H9 (cell line): ENCODE data around the gene ZBTB47. TPM values are rescaled to one million over a fixed set of nuclear protein-coding genes. Genes with fewer than 3 reads are reported as not detected.

Source experiments
- DNase-seq: peaks from one replicate; pipeline ENCODE4 v3.0.0-alpha.2; 2017
- H2AFZ ChIP-seq: one replicate; pipeline ENCODE4 v1.6.1; 2013; ENCODE audit warnings: mild to moderate bottlenecking, low read length, control low read depth, moderate library complexity
- H2AK5ac ChIP-seq: 2 replicates; pipeline ENCODE4 v1.6.1; 2013; ENCODE audit warnings: low read length, control low read depth, mixed read lengths; ENCODE audit not compliant: insufficient read length
- H2BK120ac ChIP-seq: one replicate; pipeline ENCODE4 v1.6.1; 2013; ENCODE audit warnings: low read depth, mild to moderate bottlenecking, low read length, control low read depth, inconsistent platforms; ENCODE audit not compliant: poor library complexity, severe bottlenecking
- H2BK12ac ChIP-seq: 2 replicates; pipeline ENCODE4 v1.6.1; 2013; ENCODE audit warnings: low read length, control low read depth, mixed read lengths, low read depth; ENCODE audit not compliant: insufficient read length
- H2BK15ac ChIP-seq: 2 replicates; pipeline ENCODE4 v1.6.1; 2013; ENCODE audit warnings: low read depth, low read length, control low read depth
- H2BK20ac ChIP-seq: one replicate; pipeline ENCODE4 v1.6.1; 2013; ENCODE audit warnings: low read depth, mild to moderate bottlenecking, low read length, control low read depth, inconsistent platforms; ENCODE audit not compliant: poor library complexity, severe bottlenecking
- H2BK5ac ChIP-seq: 2 replicates; pipeline ENCODE4 v1.6.1; 2013; ENCODE audit warnings: low read length, control low read depth, mixed read lengths; ENCODE audit not compliant: insufficient read length
- H3K14ac ChIP-seq: 2 replicates; pipeline ENCODE4 v1.6.1; 2013; ENCODE audit warnings: low read length, control low read depth; ENCODE audit not compliant: insufficient read depth
- H3K18ac ChIP-seq: 2 replicates; pipeline ENCODE4 v1.6.1; 2013; ENCODE audit warnings: low read depth, mild to moderate bottlenecking, mixed read lengths, low read length, control low read depth; ENCODE audit not compliant: insufficient read length
- H3K23ac ChIP-seq: 2 replicates; pipeline ENCODE4 v1.6.1; 2013; ENCODE audit warnings: low read length, control low read depth, mixed read lengths, low read depth; ENCODE audit not compliant: insufficient read length
- H3K23me2 ChIP-seq: 2 replicates; pipeline ENCODE4 v1.6.1; 2013; ENCODE audit warnings: low read depth, mild to moderate bottlenecking, mixed read lengths, low read length, control low read depth; ENCODE audit not compliant: insufficient read length, poor library complexity, severe bottlenecking
- H3K27ac ChIP-seq: 2 replicates; pipeline ENCODE4 v1.5.1; 2013; ENCODE audit warnings: low read length, control low read depth, mixed read lengths, low read depth; ENCODE audit not compliant: insufficient read length
- H3K27me3 ChIP-seq: 2 replicates; pipeline ENCODE4 v1.6.1; 2013; ENCODE audit warnings: low read length, control low read depth, inconsistent platforms; ENCODE audit not compliant: insufficient read depth
- H3K4ac ChIP-seq: 2 replicates; pipeline ENCODE4 v1.6.1; 2013; ENCODE audit warnings: low read depth, mild to moderate bottlenecking, control low read depth, inconsistent platforms, low read length, moderate library complexity
- H3K4me1 ChIP-seq: 2 replicates; pipeline ENCODE4 v1.6.1; 2013; ENCODE audit warnings: low read length, control low read depth, inconsistent platforms; ENCODE audit not compliant: insufficient read depth
- H3K4me2 ChIP-seq: 2 replicates; pipeline ENCODE4 v1.6.1; 2013; ENCODE audit warnings: low read length, control low read depth, mixed read lengths; ENCODE audit not compliant: insufficient read length, insufficient read depth
- H3K56ac ChIP-seq: 2 replicates; pipeline ENCODE4 v1.6.1; 2013; ENCODE audit warnings: low read depth, mild to moderate bottlenecking, mixed read lengths, low read length, control low read depth; ENCODE audit not compliant: insufficient read length
- H3K79me1 ChIP-seq: 2 replicates; pipeline ENCODE4 v1.6.1; 2013; ENCODE audit warnings: low read depth, mild to moderate bottlenecking, moderate library complexity, low read length, control low read depth, inconsistent platforms; ENCODE audit not compliant: insufficient read depth, poor library complexity, severe bottlenecking
- H3K79me2 ChIP-seq: 2 replicates; pipeline ENCODE4 v1.6.1; 2013; ENCODE audit warnings: low read length, control low read depth, inconsistent platforms; ENCODE audit not compliant: insufficient read depth
- H3K9ac ChIP-seq: 2 replicates; pipeline ENCODE4 v1.6.1; 2013; ENCODE audit warnings: low read length, control low read depth, mixed read lengths; ENCODE audit not compliant: insufficient read length; ENCODE audit errors: extremely low read depth
- H3K9me3 ChIP-seq: one replicate; pipeline ENCODE4 v1.6.1; 2013; ENCODE audit warnings: low read depth, low read length, inconsistent platforms; ENCODE audit not compliant: control insufficient read depth
- H3T11ph ChIP-seq: one replicate; pipeline ENCODE4 v1.6.1; 2013; ENCODE audit warnings: mild to moderate bottlenecking, low read length, control low read depth, inconsistent platforms
- H4K20me1 ChIP-seq: one replicate; pipeline ENCODE4 v1.6.1; 2013; ENCODE audit not compliant: control insufficient read depth, insufficient read length, insufficient read depth
- H4K5ac ChIP-seq: 2 replicates; pipeline ENCODE4 v1.6.1; 2013; ENCODE audit warnings: low read depth, mild to moderate bottlenecking, mixed read lengths, low read length, control low read depth; ENCODE audit not compliant: insufficient read length
- H4K8ac ChIP-seq: replicated peaks from 2 replicates; pipeline ENCODE4 v1.6.1; 2013; ENCODE audit warnings: low read length, control low read depth, mixed read lengths, low read depth; ENCODE audit not compliant: insufficient read length
- H4K91ac ChIP-seq: 2 replicates; pipeline ENCODE4 v1.6.1; 2013; ENCODE audit warnings: low read depth, mild to moderate bottlenecking, moderate library complexity, mixed read lengths, low read length, control low read depth; ENCODE audit not compliant: insufficient read length
- H3K27ac Mint-ChIP-seq, 3 experiments: 2 replicates in 2 of 3; 3 replicates in 1 of 3; pipeline ENCODE4 v1.8.0; 2020 to 2021; ENCODE audit warnings: mixed read lengths in 3 of 3, mild to moderate bottlenecking in 1 of 3, moderate library complexity in 1 of 3
- H3K27me3 Mint-ChIP-seq: 2 replicates; pipeline ENCODE4 v1.8.0; 2021; ENCODE audit warnings: low read depth, mild to moderate bottlenecking, moderate library complexity, mixed read lengths
- H3K36me3 Mint-ChIP-seq, 3 experiments: 2 replicates in 2 of 3; 3 replicates in 1 of 3; pipeline ENCODE4 v1.8.0; 2020 to 2021; ENCODE audit warnings: low read depth in 3 of 3, mixed read lengths in 3 of 3; ENCODE audit not compliant: insufficient read depth in 1 of 3
- H3K4me1 Mint-ChIP-seq, 2 experiments: 2 replicates each; pipeline ENCODE4 v1.8.0; 2020; ENCODE audit warnings: mixed read lengths in 2 of 2
- H3K4me3 Mint-ChIP-seq, 2 experiments: 2 replicates in 1 of 2; 3 replicates in 1 of 2; pipeline ENCODE4 v1.8.0; 2020 to 2021; ENCODE audit warnings: mild to moderate bottlenecking in 2 of 2, mixed read lengths in 2 of 2, moderate library complexity in 1 of 2
- H3K9me3 Mint-ChIP-seq, 2 experiments: 2 replicates in 1 of 2; 3 replicates in 1 of 2; pipeline ENCODE4 v1.8.0; 2020; ENCODE audit warnings: mild to moderate bottlenecking in 2 of 2, mixed read lengths in 2 of 2, moderate library complexity in 1 of 2
- CTCF ChIP-seq: fragments of 200-600 bp; sonication (generic); conservative IDR thresholded peaks from 3 replicates; pipeline ENCODE4 v1.8.0; 2021; ENCODE audit warnings: antibody characterized with exemption, mild to moderate bottlenecking
- WGBS: extraction: QIAGEN DNeasy Blood & Tissue Kit; methylation state at CpG from one replicate; pipeline ENCODE4 v1.1.7; 2013; ENCODE audit warnings: missing lambda C conversion rate, low lambda C conversion rate, mixed read lengths; ENCODE audit not compliant: insufficient read length; ENCODE audit errors: extremely low coverage; 5-methylcytosine and 5-hydroxymethylcytosine counted together
- total RNA-seq: library from RNA; stranded (reverse); gene quantifications from 2 replicates; pipeline ENCODE4 v1.2.1, GENCODE V29; 2021

ZBTB47 gene
- total RNA-seq, 1 experiment from 2014 or later: 3.6 TPM

GRCh38 chr3:42649006-42649405, 4.5 kb upstream of the ZBTB47 start:
- Mint-ChIP-seq H3K4me1 (peaks cover 45% of the 10 kb centered on the region in 2 experiments), H3K36me3 (peaks cover 19 to 50% (median 46%) of the 10 kb centered on the region in 3 experiments; a peak in 6 of 7 replicates), H3K9me3 (no peaks in the 10 kb centered on the region), H3K27ac (peak overlapping the region; percentile 32 to 71 (median 50); a peak in 4 of 7 replicates), H3K4me3 (no peak overlapping the region), H3K27me3 (no peaks in the 10 kb centered on the region)
- Histone ChIP-seq H2AK5ac (no peak overlapping the region), H3K23me2 (no peaks in the 10 kb centered on the region), H3T11ph (no peak overlapping the region), H3K4ac (no peak overlapping the region), H3K4me1 (peaks cover 3% of the 10 kb centered on the region; the same call in 1 of the 2 replicates), H4K5ac (no peak overlapping the region), H3K23ac (no peak overlapping the region), H3K18ac (no peak overlapping the region), H2BK15ac (no peak overlapping the region), H3K14ac (no peak overlapping the region), H4K20me1 (no peaks in the 10 kb centered on the region), H2BK20ac (no peak overlapping the region), H3K79me2 (no peaks in the 10 kb centered on the region), H4K8ac (no peak overlapping the region), H3K27ac (no peak overlapping the region), H2BK5ac (no peak overlapping the region), H4K91ac (no peak overlapping the region), H2BK12ac (no peak overlapping the region), H3K9ac (no peak overlapping the region), H3K9me3 (no peaks in the 10 kb centered on the region), H3K79me1 (no peaks in the 10 kb centered on the region), H2BK120ac (no peak overlapping the region), H3K56ac (no peak overlapping the region), H3K4me2 (no peak overlapping the region), H3K27me3 (no peaks in the 10 kb centered on the region), H2AFZ (no peak overlapping the region)
- no peak for DNase-seq
- no peak for TF ChIP-seq CTCF
- WGBS: no CpG with 5 or more reads among the region's 2 CpGs
